Muscle of leg (tissue), 11 donors: ENCODE measurements around the gene PARD3. TPM values are rescaled to one million over a fixed set of nuclear protein-coding genes. Genes with fewer than 3 reads are reported as not detected.

Source experiments
- DNase-seq: peaks from one replicate; pipeline ENCODE4 v3.0.0; 2013
- H3K27ac ChIP-seq: one replicate; pipeline ENCODE4 v1.5.1; 2013; ENCODE audit warnings: mild to moderate bottlenecking, low read length, control low read depth
- H3K27me3 ChIP-seq: one replicate; pipeline ENCODE4 v1.6.1; 2013; ENCODE audit warnings: low read length; ENCODE audit not compliant: control insufficient read depth, insufficient read depth
- H3K36me3 ChIP-seq: one replicate; pipeline ENCODE4 v1.6.1; 2013; ENCODE audit warnings: low read length; ENCODE audit not compliant: control insufficient read depth, insufficient read depth
- H3K4me1 ChIP-seq: one replicate; pipeline ENCODE4 v1.6.1; 2013; ENCODE audit warnings: low read length; ENCODE audit not compliant: control insufficient read depth, insufficient read depth
- H3K4me3 ChIP-seq: one replicate; pipeline ENCODE4 v1.5.1; 2013; ENCODE audit warnings: low read length, control low read depth
- H3K9me3 ChIP-seq: replicated peaks from 2 replicates; pipeline ENCODE4 v1.6.1; 2013; ENCODE audit warnings: low read depth, low read length; ENCODE audit not compliant: control insufficient read depth
- WGBS: methylation state at CpG from one replicate; pipeline ENCODE4 v1.1.5; 2013; ENCODE audit warnings: missing lambda C conversion rate; ENCODE audit not compliant: insufficient coverage; 5-methylcytosine and 5-hydroxymethylcytosine counted together
- polyA plus RNA-seq, 8 donors: library from polyadenylated mRNA; unstranded; fragments of 120-200 nt; gene quantifications; one replicate each; pipeline versions ENCODE4 v1.2.1 to v1.2.3, GENCODE V29; 2013; ENCODE audit warnings: inconsistent platforms in 1 of 8, low replicate concordance in 1 of 8; ENCODE audit not compliant: insufficient read length in 8 of 8, insufficient read depth in 1 of 8
- total RNA-seq: library from RNA; stranded (reverse); fragments of 120-200 nt; gene quantifications from one replicate; pipeline ENCODE4 v1.2.4, GENCODE V29; 2013

Gene PARD3
- total and polyA plus RNA-seq, 9 donors, result 32.4 to 59.0 (median 41.9) TPM

DNA sequence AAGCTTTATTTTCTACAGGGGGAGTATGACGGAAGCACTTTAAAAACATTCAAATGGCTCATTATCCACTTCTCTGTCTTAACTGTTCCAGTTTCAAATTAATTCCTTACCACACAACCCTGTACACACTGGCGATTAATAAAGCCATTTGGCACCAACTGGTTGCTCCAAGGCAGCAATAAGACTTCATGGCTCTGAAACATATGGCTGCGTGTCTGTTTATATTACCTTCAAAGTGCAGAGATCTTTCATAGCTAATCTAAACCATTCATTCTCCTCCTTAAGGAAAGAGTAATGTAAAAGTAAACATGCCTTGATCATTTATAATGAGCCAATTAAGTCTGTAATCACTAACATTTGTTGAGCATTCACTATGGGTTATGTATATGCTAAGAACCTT is 325.7 kb downstream of the PARD3 start:
- H3K27ac ChIP-seq, result no peak overlapping the region
- WGBS, result 29% methylated on average over 1 of the region's 3 CpGs
- no peaks in the 10 kb centered on the region for H3K9me3 ChIP-seq
- no peaks in the 10 kb centered on the region for H3K36me3 ChIP-seq
- H3K4me1 ChIP-seq, result no peaks in the 10 kb centered on the region
- no peak for DNase-seq
- no peak overlapping the region for H3K4me3 ChIP-seq
- H3K27me3 ChIP-seq, result no peaks in the 10 kb centered on the region

- no peak overlapping the region for H3K4me3 ChIP-seq
- DNase-seq, result no peak
- no peaks in the 10 kb centered on the region for H3K27me3 ChIP-seq
- no peak overlapping the region for H3K27ac ChIP-seq
- no peaks in the 10 kb centered on the region for H3K9me3 ChIP-seq
- H3K4me1 ChIP-seq, result no peaks in the 10 kb centered on the region
- no peaks in the 10 kb centered on the region for H3K36me3 ChIP-seq
- WGBS, result 89% methylated on average over 17 of the region's 22 CpGs
These were observed 326.5 kb downstream of the PARD3 start for GRCh38 chr10:34488476-34489130.

DNA sequence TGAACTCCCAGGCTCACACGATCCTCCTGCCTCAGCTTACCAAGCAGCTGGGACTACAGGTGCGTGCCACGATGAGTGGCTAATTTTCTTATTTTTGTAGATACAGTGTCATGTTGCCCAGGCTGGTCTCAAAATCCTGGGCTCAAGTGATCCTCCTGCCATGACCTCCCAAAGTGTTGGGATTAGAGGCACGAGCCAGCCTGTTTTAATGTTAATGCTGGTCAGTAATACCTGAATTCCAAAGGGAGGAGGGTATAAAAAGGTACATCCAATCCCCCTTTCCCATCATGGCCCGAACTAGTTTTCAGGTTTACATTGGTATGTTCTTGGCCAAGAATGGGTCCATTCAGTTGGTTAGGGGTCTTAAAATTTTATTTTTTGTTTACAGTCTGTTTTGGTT is 329.1 kb downstream of the PARD3 start:
- no peak for DNase-seq
- peaks cover 3% of the 10 kb centered on the region for H3K4me1 ChIP-seq
- H3K36me3 ChIP-seq, result no peaks in the 10 kb centered on the region
- H3K9me3 ChIP-seq, result no peaks in the 10 kb centered on the region
- H3K4me3 ChIP-seq, result no peak overlapping the region
- 100% methylated on average over 2 of the region's 5 CpGs for WGBS
- no peak overlapping the region for H3K27ac ChIP-seq
- no peaks in the 10 kb centered on the region for H3K27me3 ChIP-seq

DNA sequence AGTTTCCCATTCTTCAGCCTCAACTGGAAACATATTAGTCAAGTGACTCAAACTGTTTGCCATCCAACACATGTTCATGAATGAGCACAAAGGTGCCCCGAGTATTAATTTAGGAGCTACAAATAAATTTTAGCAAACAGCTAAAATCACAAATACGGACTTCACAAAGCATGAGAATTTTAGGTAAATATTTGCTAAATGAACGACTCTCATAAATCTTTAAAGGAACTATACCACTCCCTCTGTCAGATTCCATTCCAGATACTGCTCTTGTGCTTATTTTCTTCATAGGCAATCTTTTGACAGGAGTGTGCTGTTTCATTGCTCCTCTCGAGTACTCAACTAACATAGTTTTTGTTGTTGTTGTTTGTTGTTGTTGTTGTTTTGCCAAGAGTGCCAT is 330.9 kb downstream of the PARD3 start:
- Histone ChIP-seq H3K4me3 (no peak overlapping the region), H3K27ac (no peak overlapping the region), H3K4me1 (peaks cover 3% of the 10 kb centered on the region), H3K27me3 (no peaks in the 10 kb centered on the region), H3K36me3 (no peaks in the 10 kb centered on the region), H3K9me3 (no peaks in the 10 kb centered on the region)
- WGBS, result no CpG with 5 or more reads among the region's 4 CpGs
- DNase-seq, result no peak

DNA sequence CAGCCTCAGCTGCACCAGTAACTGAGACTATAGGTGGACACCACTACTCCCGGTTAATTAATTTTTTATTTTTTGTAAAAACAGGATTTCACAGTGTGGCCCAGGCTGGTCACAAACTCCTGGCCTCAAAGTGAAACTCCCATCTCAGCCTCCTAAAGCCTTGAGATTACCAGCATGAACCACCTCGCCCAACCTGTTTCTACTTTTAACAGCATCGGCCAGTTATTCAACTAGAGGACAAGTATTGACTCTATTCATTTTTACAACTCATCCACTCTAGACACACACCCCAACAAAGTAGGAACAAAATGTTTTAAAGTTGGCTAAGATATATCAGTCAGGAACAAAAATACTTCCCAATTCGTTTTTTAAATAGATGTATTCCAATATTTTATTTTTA is 334.8 kb downstream of the PARD3 start:
- Histone ChIP-seq H3K36me3 (no peaks in the 10 kb centered on the region), H3K27ac (no peak overlapping the region), H3K9me3 (no peaks in the 10 kb centered on the region), H3K4me1 (peaks cover 3% of the 10 kb centered on the region), H3K4me3 (no peak overlapping the region), H3K27me3 (no peaks in the 10 kb centered on the region)
- no CpG with 5 or more reads among the region's 4 CpGs for WGBS
- no peak for DNase-seq

GRCh38 chr10:34479520-34480179 is 335.4 kb downstream of the PARD3 start:
- no peaks in the 10 kb centered on the region for H3K27me3 ChIP-seq
- no peaks in the 10 kb centered on the region for H3K9me3 ChIP-seq
- WGBS, result 84% methylated on average over 5 of the region's 7 CpGs
- H3K4me1 ChIP-seq, result peaks cover 3% of the 10 kb centered on the region
- DNase-seq, result no peak
- H3K36me3 ChIP-seq, result no peaks in the 10 kb centered on the region
- no peak overlapping the region for H3K27ac ChIP-seq
- H3K4me3 ChIP-seq, result no peak overlapping the region

- no peaks in the 10 kb centered on the region for H3K9me3 ChIP-seq
- no CpG with 5 or more reads among the region's 2 CpGs for WGBS
- H3K4me1 ChIP-seq, result peaks cover 7% of the 10 kb centered on the region
- H3K36me3 ChIP-seq, result no peaks in the 10 kb centered on the region
- no peak for DNase-seq
- no peak overlapping the region for H3K27ac ChIP-seq
- no peaks in the 10 kb centered on the region for H3K27me3 ChIP-seq
- H3K4me3 ChIP-seq, result no peak overlapping the region
These were observed 337.8 kb downstream of the PARD3 start for GRCh38 chr10:34477249-34477648.

DNA sequence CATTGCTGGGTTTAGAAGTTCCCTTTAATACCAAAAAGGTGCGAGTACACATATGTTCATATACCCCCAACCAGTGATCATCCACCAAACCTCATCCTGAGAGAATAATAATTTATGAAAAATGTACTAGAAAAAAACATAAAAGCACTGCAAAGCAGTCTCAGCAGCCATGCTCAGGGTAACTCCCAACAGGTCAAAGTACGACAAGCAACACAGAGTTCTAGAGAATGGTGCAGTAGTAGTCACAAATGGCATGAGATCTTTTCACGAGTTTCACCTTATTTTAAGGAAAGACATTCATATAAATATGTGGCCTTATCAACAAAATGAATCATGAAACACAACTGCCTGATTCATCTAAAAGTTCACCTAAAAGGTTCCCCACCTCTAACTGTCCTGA is 338.5 kb downstream of the PARD3 start:
- WGBS, result no CpG with 5 or more reads among the region's 3 CpGs
- Histone ChIP-seq H3K36me3 (no peaks in the 10 kb centered on the region), H3K9me3 (no peaks in the 10 kb centered on the region), H3K4me3 (no peak overlapping the region), H3K4me1 (peaks cover 7% of the 10 kb centered on the region), H3K27me3 (no peaks in the 10 kb centered on the region), H3K27ac (peak overlapping the region; percentile 0)
- no peak for DNase-seq

- H3K4me3 ChIP-seq, result no peak overlapping the region
- H3K36me3 ChIP-seq, result no peaks in the 10 kb centered on the region
- DNase-seq, result peak; percentile 67
- H3K4me1 ChIP-seq, result peaks cover 4% of the 10 kb centered on the region
- H3K27me3 ChIP-seq, result no peaks in the 10 kb centered on the region
- H3K27ac ChIP-seq, result peak overlapping the region; percentile 59
- WGBS, result 37% methylated on average over 5 of the region's 5 CpGs
- H3K9me3 ChIP-seq, result no peaks in the 10 kb centered on the region
These were observed 339.3 kb downstream of the PARD3 start for GRCh38 chr10:34475786-34476185.

GRCh38 chr10:34475274-34475646 is 339.8 kb downstream of the PARD3 start:
- H3K4me1 ChIP-seq, result peaks cover 4% of the 10 kb centered on the region
- H3K27ac ChIP-seq, result peak overlapping the region; percentile 59
- no peak overlapping the region for H3K4me3 ChIP-seq
- H3K9me3 ChIP-seq, result no peaks in the 10 kb centered on the region
- no peaks in the 10 kb centered on the region for H3K27me3 ChIP-seq
- no CpG with 5 or more reads among the region's 2 CpGs for WGBS
- DNase-seq, result peak; percentile 78
- H3K36me3 ChIP-seq, result no peaks in the 10 kb centered on the region
